Activated T-helper 1 cell treated with anti-CD3 and anti-CD28 coated beads, Interleukin-2, amount 50 U/mL, for 16 hours (primary cell): Measurements from ENCODE around the gene HSD11B1L.

Experiments
- DNase-seq, 2 donors: peaks; one replicate each; pipeline ENCODE4 v3.0.0-alpha.2; 2020; ENCODE audit warnings: low read depth in 1 of 2, low spot score in 1 of 2

HSD11B1L gene

DNA sequence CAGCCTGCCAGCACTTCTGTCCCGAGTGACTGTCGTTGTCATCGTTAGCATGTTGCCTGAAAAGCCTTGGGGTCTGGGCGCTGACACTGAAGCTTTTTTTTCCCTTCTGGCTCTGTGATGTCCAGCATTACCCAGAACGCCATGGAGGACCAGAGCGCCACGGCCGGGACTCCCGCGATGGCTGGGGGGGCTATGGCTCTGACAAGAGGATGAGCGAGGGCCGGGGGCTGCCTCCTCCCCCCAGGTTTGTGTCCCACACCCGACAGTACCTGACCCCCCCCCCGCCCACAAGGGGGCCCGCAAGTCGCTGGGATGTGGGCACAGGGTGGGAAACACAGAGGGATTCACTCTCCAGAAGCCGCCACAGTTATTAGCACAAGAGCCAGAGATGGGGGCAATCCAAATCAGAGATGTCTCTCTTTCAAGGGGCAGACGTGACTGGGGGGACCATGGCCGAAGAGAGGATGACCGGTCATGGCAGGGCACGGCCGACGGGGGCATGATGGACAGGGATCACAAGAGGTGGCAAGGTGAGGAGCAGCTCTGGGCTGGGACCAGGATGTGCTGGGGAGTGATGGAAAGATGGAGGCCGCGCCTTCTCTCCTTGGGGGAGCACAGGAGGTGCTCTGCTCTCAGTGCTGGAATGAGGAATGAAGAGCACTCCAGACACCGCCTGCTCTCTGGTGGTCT lies 13.8 kb upstream of the HSD11B1L start:
- no peak for DNase-seq

DNA sequence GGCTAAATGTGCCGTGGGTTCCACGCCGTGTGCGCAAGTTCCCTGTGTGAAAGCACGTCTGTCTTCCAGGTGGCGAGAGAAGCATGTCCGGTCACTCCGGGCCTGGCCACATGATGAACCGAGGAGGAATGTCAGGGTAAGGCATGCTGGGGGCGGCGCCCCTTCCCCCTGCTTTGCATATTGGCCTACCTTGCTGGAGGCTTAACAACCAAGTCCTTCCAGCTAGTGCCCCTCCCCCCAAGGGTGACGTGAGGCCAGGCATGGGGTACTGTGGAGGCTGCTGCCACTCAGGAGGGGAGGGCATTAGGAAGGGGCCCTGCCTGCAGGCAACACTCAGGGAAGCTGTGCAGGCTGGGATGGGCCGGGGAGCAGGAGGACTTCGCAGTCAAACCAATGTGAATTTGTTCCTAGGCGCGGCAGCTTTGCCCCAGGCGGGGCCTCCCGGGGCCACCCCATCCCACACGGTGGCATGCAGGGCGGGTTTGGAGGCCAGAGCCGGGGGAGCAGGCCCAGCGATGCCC lies 13.0 kb upstream of the HSD11B1L start:
- no peak for DNase-seq

DNA sequence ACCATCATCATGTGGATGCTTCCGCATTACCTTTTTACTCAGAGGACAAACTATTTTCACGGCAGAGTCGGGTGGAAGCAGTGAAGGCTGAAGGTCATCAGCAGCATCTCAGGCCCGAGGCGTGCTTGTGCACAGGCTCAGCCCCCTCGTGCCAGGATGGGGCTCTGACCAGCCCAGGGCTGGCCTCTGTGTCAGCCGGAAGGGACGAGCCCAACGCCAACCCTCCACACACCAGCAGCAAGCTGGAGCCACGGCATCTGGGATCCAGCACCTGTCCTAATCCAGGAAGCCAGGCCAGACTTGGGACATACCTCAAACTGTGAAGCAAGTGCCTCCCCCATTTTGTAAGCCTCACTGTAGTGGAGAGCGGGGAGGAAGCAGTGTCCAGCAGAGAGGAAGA lies 11.6 kb upstream of the HSD11B1L start:
- DNase-seq, result no peak

GRCh38 chr19:5671600-5671999 lies 9.2 kb upstream of the HSD11B1L start:
- DNase-seq, result no peak

GRCh38 chr19:5672708-5673459 lies 7.9 kb upstream of the HSD11B1L start:
- no peak for DNase-seq

- no peak for DNase-seq
Observed at GRCh38 chr19:5673752-5674151, 7.1 kb upstream of the HSD11B1L start.

DNA sequence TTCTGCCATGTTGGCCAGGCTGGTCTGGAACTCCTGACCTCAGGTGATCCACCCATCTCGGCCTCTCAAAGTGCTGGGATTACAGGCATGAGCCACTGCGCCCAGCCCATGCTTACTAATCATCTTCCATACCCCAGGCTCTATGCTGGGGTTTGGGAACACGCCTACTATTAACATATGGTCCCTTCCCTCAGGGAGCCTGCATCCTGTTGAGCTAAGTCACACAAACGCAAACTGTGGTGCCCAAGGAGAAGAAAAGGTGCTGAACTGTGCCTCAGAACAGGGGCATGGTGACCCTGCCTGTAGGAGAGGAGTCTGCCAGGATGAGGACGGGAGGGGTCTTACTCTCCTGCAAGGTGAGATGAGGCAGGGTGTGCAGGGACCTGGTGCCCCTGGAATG lies 6.1 kb upstream of the HSD11B1L start:
- DNase-seq, result no peak

DNA sequence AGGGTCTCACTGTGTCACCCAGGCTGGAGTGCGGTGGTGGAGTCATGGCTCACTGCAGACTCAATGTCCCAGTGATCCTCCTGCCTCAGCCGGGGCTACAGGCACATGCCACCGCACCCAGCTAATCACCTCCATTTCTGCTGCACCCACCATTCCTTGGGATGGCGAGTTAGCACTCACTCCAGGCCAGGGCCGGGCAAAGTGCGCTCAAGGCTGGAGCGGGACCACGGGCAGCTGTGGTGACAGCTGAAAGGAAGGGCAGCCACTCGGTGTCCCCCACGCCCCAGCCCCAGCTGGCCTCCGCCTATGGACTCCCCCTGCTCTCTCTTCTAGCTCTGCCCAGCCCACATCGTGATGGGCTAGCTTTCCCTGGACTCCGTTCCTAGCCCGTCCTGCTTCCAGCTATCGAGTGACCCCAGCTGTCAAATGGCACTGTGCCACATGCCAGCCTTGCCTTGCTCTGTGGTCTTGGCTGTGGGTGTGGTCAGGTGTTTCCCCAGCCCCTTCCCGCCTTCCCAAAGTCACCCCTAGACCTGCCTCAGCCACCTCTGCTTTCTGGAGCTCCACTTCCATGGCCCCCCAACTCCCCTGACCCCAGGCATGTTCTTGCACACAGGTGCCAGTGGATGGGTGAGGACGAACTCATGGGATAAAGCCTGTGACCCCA lies 4.6 kb upstream of the HSD11B1L start:
- no peak for DNase-seq

GRCh38 chr19:5676772-5677105 lies 4.1 kb upstream of the HSD11B1L start:
- DNase-seq, result no peak

DNA sequence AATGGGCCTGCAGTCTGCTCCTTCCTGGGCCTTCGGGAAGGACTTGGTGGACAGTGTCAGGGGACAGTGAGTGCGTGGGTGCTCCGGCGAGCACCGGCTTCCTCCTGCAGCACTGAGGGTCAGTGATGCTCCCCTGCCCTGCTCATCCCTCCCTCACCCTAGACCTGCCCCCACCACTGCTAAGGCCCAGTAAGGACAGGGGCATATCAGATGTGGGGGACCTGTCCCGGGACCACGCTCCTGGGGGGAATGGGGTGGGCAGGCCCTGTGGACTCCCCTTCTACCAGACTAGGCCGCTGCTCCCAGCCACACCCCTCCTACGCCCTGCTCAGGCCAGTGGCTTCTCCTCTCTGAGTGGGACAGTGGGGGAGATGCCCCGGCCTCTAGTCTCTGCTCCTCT lies 3.7 kb upstream of the HSD11B1L start:
- no peak for DNase-seq

- no peak for DNase-seq
Observed at GRCh38 chr19:5677580-5677979, 3.2 kb upstream of the HSD11B1L start.

- DNase-seq, result no peak
Observed at GRCh38 chr19:5678071-5678718, 2.6 kb upstream of the HSD11B1L start.

DNA sequence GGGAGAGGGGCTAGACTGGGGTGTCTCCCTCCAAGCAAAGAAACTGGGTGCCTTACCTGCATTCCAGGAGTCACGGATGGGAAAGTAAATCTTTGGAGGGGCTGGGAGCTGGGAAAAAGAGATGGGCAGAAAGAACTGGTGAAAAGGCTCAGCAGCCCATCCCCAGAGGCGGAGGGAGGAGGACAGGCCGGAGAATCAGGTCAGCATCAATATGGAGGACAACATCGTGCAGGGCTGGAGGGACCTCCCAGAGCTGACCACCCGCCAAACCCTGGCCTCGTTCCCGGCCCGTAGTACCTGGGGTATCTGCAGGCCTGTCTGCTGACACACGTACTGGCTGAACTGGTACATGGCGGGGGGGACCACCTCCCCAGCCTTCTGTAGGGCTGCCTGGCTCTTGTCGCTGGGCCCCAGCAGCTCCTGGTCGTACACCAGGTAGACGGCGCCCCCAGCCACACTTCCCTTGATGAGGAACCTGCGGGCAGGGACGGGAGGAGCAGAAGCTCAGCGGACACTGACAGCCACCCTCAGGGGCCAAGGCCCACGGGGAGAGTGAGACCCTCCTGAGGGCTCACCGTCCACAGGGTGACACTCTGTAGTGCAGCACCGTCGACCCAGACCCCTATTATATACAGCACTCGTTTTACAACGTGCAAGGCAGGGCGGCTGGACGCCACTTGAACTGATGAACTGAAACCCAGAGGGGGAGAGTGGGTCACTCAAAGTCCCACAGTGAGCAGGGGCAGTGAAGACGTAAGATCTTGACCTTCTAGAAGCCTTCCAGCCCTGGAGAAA lies 1.3 kb upstream of the HSD11B1L start:
- DNase-seq, result no peak

GRCh38 chr19:5680084-5680436 lies 767 bp upstream of the HSD11B1L start:
- no peak for DNase-seq

DNA sequence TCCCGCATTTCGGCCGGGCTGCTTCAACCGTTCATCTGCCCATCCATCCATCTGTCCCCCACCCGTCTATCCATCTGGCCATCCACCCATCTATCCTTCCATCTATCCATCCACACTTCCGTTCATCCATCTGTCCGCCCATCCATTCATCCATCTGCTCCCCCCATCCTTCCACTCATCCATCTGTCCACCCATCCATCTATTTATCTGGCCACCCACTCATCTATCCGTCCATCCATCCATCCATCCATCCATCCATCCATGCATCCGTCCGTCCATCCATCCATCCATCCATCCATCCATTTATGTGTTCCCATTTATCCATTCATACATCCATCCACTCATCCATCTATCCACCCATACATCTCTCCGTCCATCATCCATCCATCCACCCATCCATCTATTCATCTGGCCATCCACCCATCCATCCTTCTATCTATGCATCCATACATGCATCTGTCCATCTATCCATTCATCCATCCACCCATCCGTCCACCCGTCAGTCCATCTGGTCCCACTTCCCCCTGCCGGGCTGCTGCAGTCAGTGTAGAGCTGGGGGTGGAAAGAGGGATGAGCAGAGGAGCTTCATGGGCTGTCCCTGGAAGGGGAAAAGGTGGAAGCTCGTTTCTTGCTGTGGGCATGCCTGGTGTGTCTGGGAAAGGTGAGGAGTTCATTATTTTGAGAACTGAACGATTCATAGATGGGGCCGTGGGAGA lies 722 bp downstream of the HSD11B1L start:
- no peak for DNase-seq

DNA sequence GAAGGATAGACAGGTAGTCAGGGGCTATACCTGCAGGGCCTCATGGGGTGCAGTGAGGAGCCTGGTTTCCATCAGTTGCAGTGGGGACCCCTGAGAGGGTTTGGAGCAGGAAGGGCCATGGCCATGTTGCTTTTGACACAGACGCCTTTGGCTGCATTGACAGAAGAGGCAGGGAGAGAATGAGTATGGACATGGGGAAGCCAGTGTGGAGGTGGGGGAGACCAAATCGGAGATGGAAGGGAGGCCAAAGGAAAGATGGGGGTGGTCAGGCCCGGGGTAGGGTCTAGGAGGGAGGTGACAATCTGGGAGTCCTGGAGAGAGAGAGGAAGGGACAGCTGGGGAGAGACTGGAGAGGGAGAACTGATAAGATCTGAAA lies 1.3 kb downstream of the HSD11B1L start:
- no peak for DNase-seq

DNA sequence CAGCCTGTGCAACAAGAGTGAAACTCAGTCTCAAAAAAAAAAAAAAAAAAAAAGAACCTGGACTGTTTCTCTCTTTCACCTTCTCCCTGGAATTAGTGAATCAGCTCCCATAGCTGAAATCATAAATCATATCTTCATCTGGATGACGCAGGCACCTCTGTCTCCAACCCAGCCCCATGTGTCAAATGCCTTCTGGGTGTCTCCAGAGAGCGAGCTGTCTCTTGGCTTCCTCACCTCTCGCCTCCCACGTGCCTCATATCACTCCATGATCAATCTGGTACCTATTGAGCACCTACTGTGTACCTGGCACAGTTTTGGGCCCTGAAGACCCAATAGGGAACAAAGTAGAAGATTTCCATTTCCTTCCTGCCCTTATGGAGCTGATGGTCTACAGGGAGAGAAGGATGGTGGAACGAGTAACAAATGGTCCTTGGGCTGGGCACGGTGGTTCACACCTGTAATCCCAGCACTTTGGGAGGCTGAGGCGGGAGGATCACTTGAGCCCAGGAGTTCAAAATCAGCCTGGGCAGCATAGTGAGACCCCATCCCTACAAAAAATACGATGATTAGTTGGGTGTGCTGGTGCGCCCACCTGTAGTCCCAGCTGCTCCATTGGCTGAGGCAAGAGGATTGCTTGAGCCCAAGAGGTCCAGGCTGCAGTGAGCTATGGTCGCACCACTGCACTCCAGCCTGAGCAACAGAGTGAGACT lies 2.5 kb downstream of the HSD11B1L start:
- DNase-seq, result no peak

DNA sequence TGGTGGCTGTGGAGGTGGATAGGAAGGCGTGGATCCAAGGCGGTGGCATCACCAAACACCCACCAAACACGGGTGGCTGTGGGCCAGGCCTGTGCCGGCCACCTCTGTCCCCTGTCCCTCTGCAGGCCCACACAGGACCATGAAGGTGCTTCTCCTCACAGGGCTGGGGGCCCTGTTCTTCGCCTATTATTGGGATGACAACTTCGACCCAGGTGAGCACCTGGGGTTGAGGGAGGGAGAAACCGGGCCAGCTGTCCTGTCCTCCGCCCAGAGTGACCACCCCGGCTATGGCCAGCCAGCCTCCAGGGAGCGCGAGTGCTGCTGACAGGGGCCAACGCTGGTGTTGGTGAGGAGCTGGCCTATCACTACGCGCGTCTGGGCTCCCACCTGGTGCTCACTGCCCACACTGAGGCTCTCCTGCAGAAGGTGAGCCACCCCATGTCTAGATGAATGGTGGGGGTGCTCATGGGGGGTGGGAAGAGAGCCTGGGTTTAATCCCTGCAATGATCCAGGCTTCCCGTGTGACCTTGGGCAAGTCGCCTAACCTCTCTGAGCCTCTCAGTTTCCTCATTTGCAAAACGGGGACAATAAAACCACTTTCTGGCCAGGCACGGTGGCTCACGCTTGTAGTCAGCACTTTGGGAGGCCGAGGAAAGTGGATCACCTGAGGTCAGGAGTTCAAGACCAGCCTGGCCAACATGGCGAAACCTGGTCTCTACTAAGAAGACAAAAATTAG lies 4.0 kb downstream of the HSD11B1L start:
- DNase-seq, result no peak

- no peak for DNase-seq
Observed at GRCh38 chr19:5686326-5686646, 5.5 kb downstream of the HSD11B1L start.
